HG03159 (cell line): Measurements from ENCODE around the gene LUC7L2.
"Not testable (repeated sequence)": the region's sequence is repeated elsewhere in the genome, so short reads cannot be mapped to it uniquely, and the experiment has no call there.

ENCODE experiments used
- ATAC-seq: cut with Tn5 transposase; IDR thresholded peaks from one replicate; pipeline ENCODE4 v1.9.1; 2021; ENCODE audit warnings: mild to moderate bottlenecking, moderate library complexity; ENCODE audit not compliant: unreplicated experiment

The LUC7L2 gene, protein sequence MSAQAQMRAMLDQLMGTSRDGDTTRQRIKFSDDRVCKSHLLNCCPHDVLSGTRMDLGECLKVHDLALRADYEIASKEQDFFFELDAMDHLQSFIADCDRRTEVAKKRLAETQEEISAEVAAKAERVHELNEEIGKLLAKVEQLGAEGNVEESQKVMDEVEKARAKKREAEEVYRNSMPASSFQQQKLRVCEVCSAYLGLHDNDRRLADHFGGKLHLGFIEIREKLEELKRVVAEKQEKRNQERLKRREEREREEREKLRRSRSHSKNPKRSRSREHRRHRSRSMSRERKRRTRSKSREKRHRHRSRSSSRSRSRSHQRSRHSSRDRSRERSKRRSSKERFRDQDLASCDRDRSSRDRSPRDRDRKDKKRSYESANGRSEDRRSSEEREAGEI

GRCh38 chr7:139359366-139360209 is at the start of gene LUC7L2:
LUC7L2 (plus strand) TSS chr7:139359894; CDS start chr7:139360262, 368 bp downstream.
- ATAC-seq: peak; percentile 78

- ATAC-seq: no peak
These were observed 41.7 kb upstream of the LUC7L2 start for GRCh38 chr7:139317939-139318505.

DNA sequence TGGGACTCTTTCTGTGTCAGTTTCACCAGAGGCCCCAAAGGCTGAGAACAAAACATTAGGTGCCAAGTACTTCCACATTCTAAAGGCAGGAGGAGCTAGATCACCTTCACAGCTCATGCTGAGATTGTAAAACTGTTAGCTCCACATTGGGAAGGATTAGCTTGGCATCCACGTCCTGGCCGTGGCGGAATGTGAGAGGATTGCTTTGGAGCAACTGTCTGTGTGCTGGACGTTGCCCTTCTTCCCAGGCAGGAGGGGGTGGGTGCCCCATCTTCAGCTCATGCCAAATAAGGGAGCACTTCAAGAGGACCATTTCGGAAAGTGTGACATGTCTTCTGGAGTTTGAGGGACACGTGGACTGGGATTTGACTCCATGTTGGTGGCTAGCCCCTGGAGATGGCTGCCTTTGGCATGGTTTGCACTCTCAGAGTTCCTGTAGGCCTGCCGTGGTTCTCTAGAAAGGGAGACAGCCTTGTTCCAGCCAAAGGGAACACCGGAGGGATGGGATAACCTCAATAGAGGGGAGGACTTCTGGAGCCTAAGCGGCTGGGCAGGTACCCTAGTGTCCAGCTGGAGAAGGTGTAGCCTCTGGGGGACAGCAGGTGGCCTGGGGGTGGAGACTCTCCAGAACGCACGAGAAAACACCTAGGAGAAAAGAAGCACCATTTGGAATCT is 38.5 kb upstream of the LUC7L2 start:
- ATAC-seq: no peak

GRCh38 chr7:139324709-139325108 is 35.0 kb upstream of the LUC7L2 start:
- not testable (repeated sequence) for ATAC-seq

DNA sequence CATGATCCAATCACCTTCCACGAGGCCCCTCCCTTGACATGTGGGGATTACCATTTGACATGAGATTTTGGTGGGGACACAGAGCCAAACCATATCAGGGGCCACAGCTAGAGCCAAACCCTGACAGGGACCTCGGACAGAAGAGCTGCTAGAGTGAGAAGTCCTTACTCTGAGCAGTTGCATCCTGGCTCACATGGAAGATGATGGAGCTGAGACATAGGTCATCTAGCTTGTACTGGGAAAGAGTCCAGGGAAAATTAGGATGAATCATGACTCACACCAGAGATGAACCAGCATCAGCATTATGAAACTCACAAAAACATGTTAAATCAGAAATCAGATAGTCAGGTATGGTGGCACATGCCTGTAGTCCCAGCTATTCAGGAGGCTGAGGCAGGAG is 31.3 kb upstream of the LUC7L2 start:
- ATAC-seq: no peak

DNA sequence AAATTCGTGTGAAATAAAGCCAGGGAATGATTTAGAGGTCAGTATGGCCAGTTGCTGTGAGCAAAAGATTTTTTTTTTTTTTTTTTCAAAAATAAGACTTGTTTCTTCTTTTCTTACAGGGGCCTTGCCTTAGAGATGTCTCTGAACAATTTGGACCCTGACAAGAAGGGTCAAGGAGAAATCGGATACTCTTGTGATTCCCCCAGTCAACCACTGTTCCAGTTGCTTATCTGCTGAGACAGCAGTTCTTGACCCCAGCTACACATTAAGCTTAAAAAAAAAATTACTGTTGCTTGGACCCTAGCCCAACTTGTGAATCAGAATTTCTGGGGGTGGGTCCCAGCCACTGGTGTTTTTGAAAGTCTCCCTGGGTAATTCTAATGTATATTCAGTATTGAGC is 30.6 kb upstream of the LUC7L2 start:
- no peak for ATAC-seq

DNA sequence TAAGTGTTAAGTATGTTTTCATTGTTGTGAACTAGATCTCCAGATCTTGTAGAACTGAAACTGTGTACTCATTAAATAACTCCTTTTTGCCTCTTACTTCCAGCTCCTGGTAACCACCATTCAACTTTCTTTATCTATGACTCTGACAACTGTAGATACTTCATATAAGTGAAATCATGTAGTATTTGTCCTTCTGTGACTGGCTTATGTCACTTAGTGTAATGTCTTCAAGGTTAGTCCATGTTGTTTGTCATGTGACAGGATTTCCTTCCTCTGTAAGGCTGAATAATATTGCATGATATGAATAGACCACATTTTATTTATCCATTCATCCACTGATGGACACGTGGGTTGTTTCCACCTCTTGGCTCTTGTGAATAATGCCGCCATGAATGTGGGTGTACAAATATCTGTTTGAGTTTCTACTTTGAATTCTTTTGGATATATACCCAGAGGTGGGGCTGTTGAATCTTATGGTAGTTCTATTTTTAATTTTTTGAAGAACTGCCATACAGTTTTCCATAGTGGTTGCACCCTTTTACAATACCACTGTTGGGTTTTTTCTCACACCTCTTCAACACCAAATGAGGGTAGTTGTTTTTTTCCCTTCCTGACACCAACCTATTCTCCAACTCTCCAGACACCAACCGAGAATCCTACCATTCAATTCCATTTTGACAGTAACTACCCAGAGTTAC is 29.2 kb upstream of the LUC7L2 start:
- ATAC-seq: no peak

DNA sequence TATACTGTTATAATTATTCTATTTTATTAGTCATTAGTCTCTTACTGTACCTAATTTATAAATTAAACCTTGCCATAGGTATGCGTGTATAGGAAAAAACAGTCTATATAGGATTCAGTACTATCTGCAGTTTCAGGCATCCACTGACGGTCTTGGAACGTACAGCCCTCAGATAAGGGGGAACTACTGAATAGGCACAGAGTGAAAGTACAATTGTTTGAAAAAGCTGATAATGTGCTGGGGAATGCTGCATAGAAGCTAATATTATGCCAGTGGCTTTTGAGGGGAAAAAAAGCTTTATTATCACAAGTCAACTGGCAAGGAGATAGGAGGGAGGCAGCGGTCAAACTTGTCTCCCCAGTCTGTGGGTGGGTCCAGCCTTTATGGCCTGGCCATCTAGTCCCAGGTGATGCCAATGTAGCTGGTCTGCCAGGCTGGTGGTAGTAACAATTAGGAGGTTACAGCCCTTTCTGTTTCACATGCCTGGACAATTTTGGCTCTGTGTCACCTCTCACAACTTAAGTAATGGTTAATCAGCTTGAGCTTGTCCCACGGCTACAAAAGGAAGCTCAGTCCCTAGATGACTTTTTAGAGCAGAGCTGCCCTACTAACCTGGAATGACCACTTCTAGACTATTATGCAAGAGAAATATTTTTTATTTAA is 26.9 kb upstream of the LUC7L2 start:
- no peak for ATAC-seq

DNA sequence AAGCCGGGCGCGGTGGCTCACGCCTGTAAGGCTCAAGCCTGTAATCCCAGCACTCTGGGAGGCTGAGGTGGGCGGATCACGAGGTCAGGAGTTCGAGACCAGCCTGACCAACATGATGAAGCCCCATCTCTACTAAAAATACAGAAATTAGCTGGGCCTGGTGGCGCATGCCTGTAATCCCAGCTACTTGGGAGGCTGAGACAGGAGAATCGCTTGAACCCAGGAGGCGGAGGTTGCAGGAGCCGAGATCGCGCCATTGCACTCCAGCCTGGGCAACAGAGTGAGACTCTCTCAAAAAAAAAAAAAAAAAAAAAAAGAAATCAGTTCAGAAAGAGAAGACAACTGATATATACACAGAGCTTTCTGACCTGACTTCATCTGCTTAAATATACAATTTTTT is 26.3 kb upstream of the LUC7L2 start:
- ATAC-seq: not testable (repeated sequence)

DNA sequence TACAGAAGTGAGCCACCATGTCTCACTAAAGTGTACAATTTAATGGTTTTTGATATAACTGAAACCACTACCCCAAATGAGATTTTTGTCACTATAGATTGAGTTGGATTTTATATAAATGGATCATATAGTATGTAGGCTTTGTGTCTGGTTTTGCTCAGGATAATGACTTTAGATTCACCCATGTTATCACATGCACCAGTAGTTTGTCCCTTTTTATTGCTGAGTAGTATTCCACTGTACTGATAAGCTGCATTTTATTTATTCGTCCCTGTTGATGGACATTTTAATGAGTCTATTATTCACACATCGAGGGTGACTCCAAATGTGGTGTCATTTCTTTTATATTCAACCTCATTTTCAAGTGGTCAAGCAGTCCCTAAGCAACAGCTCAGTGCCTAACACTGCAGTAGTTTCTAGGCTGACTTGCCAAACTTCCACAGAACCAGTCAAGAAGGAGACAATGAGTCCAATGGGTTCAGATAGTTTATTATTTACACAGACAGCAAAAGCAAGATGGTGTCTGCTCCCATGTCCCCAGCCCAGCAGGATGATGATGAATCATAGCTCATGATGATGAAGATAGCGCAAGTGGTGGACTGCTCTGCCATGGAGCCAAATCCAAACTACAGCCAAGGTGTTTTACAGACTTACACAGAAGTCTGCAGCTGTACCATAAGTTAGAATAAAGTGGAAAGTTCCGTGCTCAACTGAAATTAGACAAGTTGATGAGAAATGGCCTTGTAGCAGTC is 25.1 kb upstream of the LUC7L2 start:
- ATAC-seq: no peak

DNA sequence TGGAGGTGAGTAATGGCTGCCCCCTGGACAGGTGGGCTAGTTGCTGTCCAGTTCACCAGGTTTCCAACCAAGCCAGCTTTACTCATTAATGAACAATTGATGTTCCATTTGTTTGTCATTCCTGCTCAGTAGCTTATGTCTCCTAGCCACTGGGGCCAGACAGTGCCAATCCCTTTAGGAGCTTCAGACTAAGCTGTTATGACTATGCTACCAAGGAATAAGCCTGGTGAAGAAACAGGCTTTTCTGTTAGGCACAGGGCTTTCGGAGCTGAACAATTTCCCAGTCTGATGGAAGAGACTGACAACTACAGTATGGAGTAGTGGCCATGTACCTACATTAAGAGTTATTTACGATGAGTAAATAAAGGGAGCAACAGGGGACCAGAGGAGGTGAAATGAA is 20.7 kb upstream of the LUC7L2 start:
- ATAC-seq: no peak

DNA sequence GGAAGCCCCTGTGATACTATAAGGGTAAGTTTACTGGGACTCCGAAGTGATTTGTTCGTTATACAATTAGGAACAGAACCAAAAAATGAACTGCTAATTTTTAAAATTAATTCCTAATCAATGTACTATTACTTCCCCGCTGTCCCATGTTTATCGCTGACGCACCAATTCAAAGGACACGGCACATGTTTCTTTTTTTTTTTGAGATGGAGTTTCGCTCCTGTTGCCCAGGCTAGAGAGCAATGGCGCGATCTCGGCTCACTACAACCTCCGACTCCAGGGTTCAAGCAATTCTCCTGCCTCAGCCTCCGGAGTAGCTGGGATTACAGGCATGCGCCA is 20.0 kb upstream of the LUC7L2 start:
- no peak for ATAC-seq

- peak; percentile 84 for ATAC-seq
These were observed 19.5 kb upstream of the LUC7L2 start for GRCh38 chr7:139340037-139340807.

- ATAC-seq: no peak
These were observed 19.0 kb upstream of the LUC7L2 start for GRCh38 chr7:139340808-139341057.

DNA sequence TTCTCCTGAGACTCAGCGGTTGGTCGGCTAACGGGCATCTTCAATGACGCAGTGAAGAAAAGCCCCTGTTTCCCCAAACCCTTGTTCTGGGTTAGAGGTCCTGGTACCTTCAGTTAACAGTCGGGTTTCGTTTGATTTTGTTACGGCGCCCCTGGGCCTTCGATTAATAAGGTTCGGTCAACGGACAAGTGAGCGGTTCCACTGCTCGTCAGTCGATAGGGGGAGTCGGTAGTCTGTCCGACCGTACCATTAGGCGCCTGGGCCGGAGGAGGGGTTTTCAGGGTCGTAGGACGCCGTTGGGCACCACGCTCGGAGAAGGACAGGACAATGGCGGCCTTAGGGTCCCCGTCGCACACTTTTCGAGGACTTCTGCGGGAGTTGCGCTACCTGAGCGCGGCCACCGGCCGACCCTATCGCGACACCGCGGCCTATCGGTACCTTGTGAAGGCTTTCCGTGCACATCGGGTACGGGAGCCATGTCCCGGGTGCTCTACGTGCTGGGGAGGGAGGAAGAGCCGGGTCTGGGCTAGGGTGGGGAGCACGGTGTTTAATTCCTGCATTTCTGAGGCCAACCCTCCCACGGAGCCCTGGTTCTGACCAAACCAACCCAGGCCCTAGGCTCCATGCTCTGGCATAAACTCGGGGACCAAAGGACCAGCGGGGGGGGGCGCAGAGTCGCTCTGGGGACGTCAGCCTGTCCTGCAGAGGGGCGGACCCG is 18.5 kb upstream of the LUC7L2 start, which contains the start of gene FMC1:
Gene FMC1, plus strand, starts transcription at position 280 of the 718 bp plus-strand sequence. Its CDS starts 48 bp downstream, at position 328.
- peak; percentile 51 for ATAC-seq

GRCh38 chr7:139341776-139342226 is 17.9 kb upstream of the LUC7L2 start:
- no peak for ATAC-seq

- no peak for ATAC-seq
These were observed 14.7 kb upstream of the LUC7L2 start for GRCh38 chr7:139345042-139345441.

DNA sequence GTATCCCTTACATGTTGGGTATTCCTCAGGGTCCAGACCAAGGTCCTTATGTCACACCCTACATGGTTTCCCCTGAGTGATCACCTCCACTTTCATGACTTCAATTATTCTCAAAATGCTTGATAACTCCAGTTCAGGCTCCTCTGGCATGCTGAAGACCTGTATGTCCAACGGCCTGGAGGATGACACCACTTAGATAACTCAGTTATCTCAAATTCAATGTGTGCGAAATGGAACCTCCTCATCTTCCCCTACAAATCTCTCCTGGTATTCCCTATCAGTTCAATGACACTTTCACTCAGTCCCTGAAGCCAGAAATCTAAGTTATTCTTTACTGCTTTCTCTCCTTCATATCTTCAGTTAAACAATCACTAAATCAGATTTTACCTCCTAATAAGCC is 8.7 kb upstream of the LUC7L2 start:
- no peak for ATAC-seq
